ENCODE measurements around the gene ADAMTS20.

Gene ADAMTS20

DNA sequence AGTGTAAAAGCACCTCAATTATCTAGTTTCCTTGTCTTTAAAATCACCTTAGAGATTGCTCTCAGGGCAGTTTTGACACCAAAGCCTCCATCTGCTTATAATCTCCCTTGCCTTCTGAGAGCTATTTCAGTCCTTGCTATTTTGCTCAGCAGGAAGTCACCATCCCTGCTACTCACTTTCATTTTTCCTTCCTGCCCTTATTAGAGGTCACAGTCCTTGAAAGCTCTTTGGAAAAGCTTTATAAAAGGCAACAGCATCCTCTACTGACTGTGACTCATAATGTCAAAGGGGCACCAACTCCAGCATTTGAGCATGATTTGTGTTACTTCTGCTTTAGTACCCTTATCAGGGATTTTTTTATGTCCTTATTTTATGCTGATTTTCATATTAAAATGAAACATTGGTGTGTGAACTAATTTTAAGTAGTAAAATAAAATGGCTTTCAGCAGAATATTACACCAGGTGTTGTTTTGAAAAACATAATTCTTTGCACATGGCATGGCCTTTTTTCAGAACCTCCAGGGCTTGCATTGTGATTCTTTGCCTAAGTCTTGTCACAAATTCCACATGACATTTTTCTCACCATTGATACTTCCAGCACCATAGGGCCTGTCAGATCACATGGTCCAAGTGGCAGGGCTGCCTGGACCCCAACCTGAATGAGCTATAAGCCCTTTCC, 213.0 kb downstream of the ADAMTS20 start:
- no peak overlapping the region for H3K23ac ChIP-seq (ENCODE audit: low read length)
- no peak overlapping the region for H3K18ac ChIP-seq (ENCODE audit: low read length)
- H3K4me3 ChIP-seq (ENCODE audit: low read depth, low read length): no peak overlapping the region
- no peak overlapping the region for H3K4me2 ChIP-seq (ENCODE audit: low read length)
- peak in 1 of 2 donors; percentile 28 for DNase-seq
- no peaks in the 10 kb centered on the region for H3K27me3 ChIP-seq (ENCODE audit: insufficient read depth, low read length)
- no peaks in the 10 kb centered on the region for H3K36me3 ChIP-seq (ENCODE audit: control insufficient read depth in 1 of 2, insufficient read depth in 2 of 2, low read length in 2 of 2)
- no peak overlapping the region for H2BK12ac ChIP-seq (ENCODE audit: low read length)
- H3K4ac ChIP-seq (ENCODE audit: low read depth, low read length): no peak overlapping the region
- H3K9ac ChIP-seq (ENCODE audit: low read length): no peak overlapping the region
- H3K9me3 ChIP-seq (ENCODE audit: insufficient read depth, low read depth, low read length): no peaks in the 10 kb centered on the region
- no peak overlapping the region for H2AK5ac ChIP-seq (ENCODE audit: low read length)
- H3K4me1 ChIP-seq (ENCODE audit: control insufficient read depth in 1 of 2, insufficient read depth in 2 of 2, low read length in 2 of 2): no peaks in the 10 kb centered on the region
- H4K8ac ChIP-seq (ENCODE audit: low read depth, low read length): no peak overlapping the region
- no peak overlapping the region for H2BK120ac ChIP-seq (ENCODE audit: insufficient read depth, low read length, poor library complexity)
- H2AFZ ChIP-seq (ENCODE audit: insufficient read depth, low read length, poor library complexity): no peak overlapping the region
- no peak overlapping the region for H4K12ac ChIP-seq (ENCODE audit: low read depth, low read length)
- H4K91ac ChIP-seq (ENCODE audit: low read depth, low read length): no peak overlapping the region
- no peak overlapping the region for H2BK5ac ChIP-seq (ENCODE audit: low read depth, low read length, poor library complexity)
- H3K79me1 ChIP-seq (ENCODE audit: low read length): no peaks in the 10 kb centered on the region
- no peak overlapping the region for H3K14ac ChIP-seq (ENCODE audit: low read length)
- no peak overlapping the region for H3K27ac ChIP-seq (ENCODE audit: low read depth, low read length)
- H3K79me2 ChIP-seq (ENCODE audit: control insufficient read depth, insufficient read depth, low read length, poor library complexity): no peaks in the 10 kb centered on the region

DNA sequence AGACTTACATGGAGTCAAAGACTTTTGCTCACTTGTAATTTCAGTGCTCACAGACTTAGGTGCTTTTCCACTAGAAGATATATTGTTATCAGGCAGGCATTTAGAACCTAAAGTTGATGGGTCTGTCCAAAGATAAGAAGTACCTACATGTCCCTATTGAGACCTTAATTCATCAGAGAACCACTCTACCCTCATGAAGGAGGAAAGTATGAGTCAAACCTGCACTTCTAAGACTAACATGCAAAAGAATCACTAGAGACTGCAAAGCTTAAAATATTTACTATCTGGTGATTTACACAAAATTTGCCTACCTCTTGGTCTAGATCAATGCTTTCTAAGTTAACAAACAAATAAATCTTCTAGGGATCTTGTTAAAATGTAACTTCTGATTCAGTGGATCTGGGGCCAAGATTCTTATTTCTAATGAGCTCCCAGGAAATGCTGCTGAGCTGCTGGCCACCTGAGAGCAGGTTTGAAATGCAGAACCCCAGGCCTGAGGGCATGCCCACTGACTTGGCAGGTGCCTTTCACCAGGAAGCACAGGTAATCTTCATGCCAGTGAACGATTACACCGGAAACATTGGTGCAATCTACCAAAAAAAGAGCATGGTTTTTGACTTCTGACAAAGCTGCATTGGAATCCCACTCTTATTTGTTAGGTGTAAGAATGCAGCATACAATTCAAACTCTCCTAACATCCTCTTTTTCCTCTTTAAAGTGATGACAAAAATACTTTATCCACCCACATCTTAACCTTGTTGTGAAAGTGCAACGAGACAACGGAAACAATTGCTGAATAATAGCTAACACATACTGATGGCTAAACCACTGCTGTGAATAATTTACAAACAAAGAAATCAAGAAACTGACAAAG, 214.2 kb downstream of the ADAMTS20 start:
- Histone ChIP-seq H3K27ac (ENCODE audit: low read depth, low read length) (no peak overlapping the region), H4K12ac (ENCODE audit: low read depth, low read length) (no peak overlapping the region), H3K9me3 (ENCODE audit: insufficient read depth, low read depth, low read length) (no peaks in the 10 kb centered on the region), H3K14ac (ENCODE audit: low read length) (no peak overlapping the region), H2AK5ac (ENCODE audit: low read length) (no peak overlapping the region), H2BK120ac (ENCODE audit: insufficient read depth, low read length, poor library complexity) (no peak overlapping the region), H3K4ac (ENCODE audit: low read depth, low read length) (no peak overlapping the region), H2BK5ac (ENCODE audit: low read depth, low read length, poor library complexity) (no peak overlapping the region), H3K79me2 (ENCODE audit: control insufficient read depth, insufficient read depth, low read length, poor library complexity) (no peaks in the 10 kb centered on the region), H4K91ac (ENCODE audit: low read depth, low read length) (no peak overlapping the region), H3K4me3 (ENCODE audit: low read depth, low read length) (no peak overlapping the region), H3K18ac (ENCODE audit: low read length) (no peak overlapping the region), H2BK12ac (ENCODE audit: low read length) (no peak overlapping the region), H3K4me2 (ENCODE audit: low read length) (no peak overlapping the region), H2AFZ (ENCODE audit: insufficient read depth, low read length, poor library complexity) (no peak overlapping the region), H4K8ac (ENCODE audit: low read depth, low read length) (no peak overlapping the region), H3K23ac (ENCODE audit: low read length) (no peak overlapping the region), H3K36me3 (ENCODE audit: control insufficient read depth in 1 of 2, insufficient read depth in 2 of 2, low read length in 2 of 2) (no peaks in the 10 kb centered on the region), H3K4me1 (ENCODE audit: control insufficient read depth in 1 of 2, insufficient read depth in 2 of 2, low read length in 2 of 2) (no peaks in the 10 kb centered on the region), H3K79me1 (ENCODE audit: low read length) (no peaks in the 10 kb centered on the region), H3K9ac (ENCODE audit: low read length) (no peak overlapping the region), H3K27me3 (ENCODE audit: insufficient read depth, low read length) (no peaks in the 10 kb centered on the region)
- no peak for DNase-seq
- no CpG with 5 or more reads among the region's 4 CpGs for WGBS (ENCODE audit: extremely low coverage, insufficient coverage, insufficient read length)

DNA sequence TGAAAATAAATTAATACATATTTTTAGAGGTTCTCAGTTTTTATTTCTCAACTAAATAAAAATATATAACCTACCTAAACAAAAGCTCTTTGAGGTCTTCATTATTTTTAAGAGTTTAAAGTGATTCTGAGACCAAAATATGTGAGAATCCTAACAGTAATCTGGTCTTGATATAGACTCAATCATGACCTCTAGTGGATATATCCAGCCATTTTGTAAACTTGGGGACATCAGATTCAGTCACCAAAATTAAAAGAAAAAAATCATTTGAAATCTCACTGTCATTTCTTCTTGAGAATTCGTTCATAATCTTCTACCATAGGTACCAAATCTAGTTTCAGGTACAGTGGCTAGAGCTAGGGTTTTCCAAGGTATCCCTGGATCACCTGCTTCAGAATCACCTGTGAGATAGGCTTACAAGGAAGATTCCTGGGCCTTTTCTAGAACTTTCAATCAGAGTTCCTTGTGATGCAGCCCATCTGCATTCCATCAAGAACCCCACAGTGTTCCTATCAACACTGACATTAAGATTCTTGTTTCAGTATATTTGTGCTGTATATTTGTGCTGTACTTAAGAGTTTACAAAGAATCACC, 214.9 kb downstream of the ADAMTS20 start:
- Histone ChIP-seq H3K36me3 (ENCODE audit: control insufficient read depth in 1 of 2, insufficient read depth in 2 of 2, low read length in 2 of 2) (no peaks in the 10 kb centered on the region), H3K79me2 (ENCODE audit: control insufficient read depth, insufficient read depth, low read length, poor library complexity) (no peaks in the 10 kb centered on the region), H2AFZ (ENCODE audit: insufficient read depth, low read length, poor library complexity) (no peak overlapping the region), H3K14ac (ENCODE audit: low read length) (no peak overlapping the region), H2BK5ac (ENCODE audit: low read depth, low read length, poor library complexity) (no peak overlapping the region), H3K4ac (ENCODE audit: low read depth, low read length) (no peak overlapping the region), H2AK5ac (ENCODE audit: low read length) (no peak overlapping the region), H3K27me3 (ENCODE audit: insufficient read depth, low read length) (no peaks in the 10 kb centered on the region), H3K79me1 (ENCODE audit: low read length) (no peaks in the 10 kb centered on the region), H4K8ac (ENCODE audit: low read depth, low read length) (no peak overlapping the region), H3K4me1 (ENCODE audit: control insufficient read depth in 1 of 2, insufficient read depth in 2 of 2, low read length in 2 of 2) (no peaks in the 10 kb centered on the region), H3K4me2 (ENCODE audit: low read length) (no peak overlapping the region), H4K12ac (ENCODE audit: low read depth, low read length) (no peak overlapping the region), H3K9ac (ENCODE audit: low read length) (no peak overlapping the region), H4K91ac (ENCODE audit: low read depth, low read length) (no peak overlapping the region), H2BK12ac (ENCODE audit: low read length) (no peak overlapping the region), H2BK120ac (ENCODE audit: insufficient read depth, low read length, poor library complexity) (no peak overlapping the region), H3K9me3 (ENCODE audit: insufficient read depth, low read depth, low read length) (no peaks in the 10 kb centered on the region), H3K23ac (ENCODE audit: low read length) (no peak overlapping the region), H3K27ac (ENCODE audit: low read depth, low read length) (no peak overlapping the region), H3K4me3 (ENCODE audit: low read depth, low read length) (no peak overlapping the region), H3K18ac (ENCODE audit: low read length) (no peak overlapping the region)
- peak in 1 of 2 donors; percentile 25 for DNase-seq
- WGBS (ENCODE audit: extremely low coverage, insufficient coverage, insufficient read length): no CpG with 5 or more reads among the region's 1 CpG

DNA sequence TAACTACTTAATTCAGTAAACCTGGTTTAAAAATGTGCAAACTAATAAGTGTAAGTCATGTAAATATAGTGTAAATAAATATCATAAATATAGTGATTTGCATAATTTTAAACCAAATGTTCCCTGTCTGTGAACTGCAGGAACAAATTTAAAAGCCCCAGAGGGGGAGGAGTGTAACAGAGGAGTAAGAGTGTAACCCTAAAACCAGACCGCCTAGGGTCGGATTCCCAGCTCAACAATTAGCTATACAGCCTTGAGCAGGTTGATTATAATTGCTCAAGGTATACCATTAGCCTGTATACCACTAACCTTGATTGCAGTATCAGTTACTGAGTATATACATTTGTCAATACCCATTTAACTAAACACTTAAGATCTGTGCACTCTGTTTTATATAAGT, 218.4 kb downstream of the ADAMTS20 start:
- no peak overlapping the region for H3K4ac ChIP-seq (ENCODE audit: low read depth, low read length)
- no peaks in the 10 kb centered on the region for H3K36me3 ChIP-seq (ENCODE audit: control insufficient read depth in 1 of 2, insufficient read depth in 2 of 2, low read length in 2 of 2)
- no peak overlapping the region for H2AK5ac ChIP-seq (ENCODE audit: low read length)
- H3K9ac ChIP-seq (ENCODE audit: low read length): no peak overlapping the region
- WGBS (ENCODE audit: extremely low coverage, insufficient coverage, insufficient read length): no CpG with 5 or more reads among the region's 2 CpGs
- H2BK12ac ChIP-seq (ENCODE audit: low read length): no peak overlapping the region
- no peak overlapping the region for H2AFZ ChIP-seq (ENCODE audit: insufficient read depth, low read length, poor library complexity)
- DNase-seq: no peak
- no peak overlapping the region for H3K23ac ChIP-seq (ENCODE audit: low read length)
- H3K4me3 ChIP-seq (ENCODE audit: low read depth, low read length): no peak overlapping the region
- no peak overlapping the region for H3K4me2 ChIP-seq (ENCODE audit: low read length)
- H3K27ac ChIP-seq (ENCODE audit: low read depth, low read length): no peak overlapping the region
- no peaks in the 10 kb centered on the region for H3K4me1 ChIP-seq (ENCODE audit: control insufficient read depth in 1 of 2, insufficient read depth in 2 of 2, low read length in 2 of 2)
- H3K27me3 ChIP-seq (ENCODE audit: insufficient read depth, low read length): no peaks in the 10 kb centered on the region
- H3K79me2 ChIP-seq (ENCODE audit: control insufficient read depth, insufficient read depth, low read length, poor library complexity): no peaks in the 10 kb centered on the region
- H3K79me1 ChIP-seq (ENCODE audit: low read length): no peaks in the 10 kb centered on the region
- no peak overlapping the region for H2BK120ac ChIP-seq (ENCODE audit: insufficient read depth, low read length, poor library complexity)
- H2BK5ac ChIP-seq (ENCODE audit: low read depth, low read length, poor library complexity): no peak overlapping the region
- H3K9me3 ChIP-seq (ENCODE audit: insufficient read depth, low read depth, low read length): peaks cover 3% of the 10 kb centered on the region
- H4K91ac ChIP-seq (ENCODE audit: low read depth, low read length): no peak overlapping the region
- no peak overlapping the region for H4K8ac ChIP-seq (ENCODE audit: low read depth, low read length)
- no peak overlapping the region for H4K12ac ChIP-seq (ENCODE audit: low read depth, low read length)
- H3K14ac ChIP-seq (ENCODE audit: low read length): no peak overlapping the region
- no peak overlapping the region for H3K18ac ChIP-seq (ENCODE audit: low read length)

Data from trophoblast cell (in vitro differentiated cells and primary cell).